Measurements from ENCODE around the gene RAB38. TPM values are rescaled to one million over a fixed set of nuclear protein-coding genes. Genes with fewer than 3 reads are reported as not detected.
A peak's percentile ranks its signal among the peaks of the same experiment; 100 is the strongest.

The RAB38 gene
- total and polyA plus RNA-seq, 2 experiments from 2014 or later = 8.8 to 14.2 TPM

DNA sequence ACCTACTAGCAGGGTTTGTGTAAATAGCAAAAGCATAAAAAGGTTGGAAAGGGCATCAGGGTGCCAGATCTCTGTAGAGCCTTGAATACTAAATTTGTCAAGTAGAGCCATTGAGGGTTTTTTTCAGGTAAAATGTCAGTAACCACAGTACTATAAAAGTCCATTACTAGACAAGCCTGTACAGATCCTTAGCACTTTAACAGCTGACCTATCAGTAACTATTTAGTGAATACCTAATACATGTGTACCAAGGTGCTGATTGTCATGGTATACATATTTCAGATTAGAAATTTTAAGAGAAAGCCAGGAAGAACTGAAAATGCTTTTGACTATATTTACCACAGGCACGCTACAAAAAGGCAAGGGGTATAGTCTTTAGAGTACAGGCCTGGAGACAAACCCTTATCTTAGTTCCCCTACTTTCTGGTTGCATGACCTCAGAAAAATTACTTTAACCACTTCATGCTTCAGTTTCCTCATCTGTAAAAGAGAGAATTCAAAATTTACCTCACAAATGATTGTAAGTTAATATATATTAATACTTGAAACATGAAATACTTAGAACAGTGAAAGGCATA is 57.9 kb downstream of the RAB38 start:
- Histone ChIP-seq H2AFZ (no peak overlapping the region), H3K79me2 (replicated peaks; ENCODE audit: insufficient read depth) (no peaks in the 10 kb centered on the region), H3K4me1 (ENCODE audit: insufficient read depth) (peaks cover 4% of the 10 kb centered on the region; the same call in 1 of the 2 replicates), H3K4me2 (no peak overlapping the region), H3K27me3 (ENCODE audit: insufficient read depth) (no peaks in the 10 kb centered on the region), H4K20me1 (replicated peaks; ENCODE audit: insufficient read depth) (no peaks in the 10 kb centered on the region), H3K9me2 (ENCODE audit: insufficient read depth) (no peaks in the 10 kb centered on the region), H3K4me3 (no peak overlapping the region), H3K27ac (ENCODE audit: low read depth) (no peak overlapping the region), H3K36me3 (ENCODE audit: insufficient read depth) (no peaks in the 10 kb centered on the region), H3F3A (replicated peaks; ENCODE audit: low read depth) (no peaks in the 10 kb centered on the region)
- TF ChIP-seq ZNF331 (CRISPR knock-in tag; IDR thresholded peaks at IDR 0.05; ENCODE audit: low read depth) = no peak
- TF ChIP-seq JUNB (IDR thresholded peaks at IDR 0.05; ENCODE audit: unreplicated experiment) = no peak
- TF ChIP-seq, protein P1, sequence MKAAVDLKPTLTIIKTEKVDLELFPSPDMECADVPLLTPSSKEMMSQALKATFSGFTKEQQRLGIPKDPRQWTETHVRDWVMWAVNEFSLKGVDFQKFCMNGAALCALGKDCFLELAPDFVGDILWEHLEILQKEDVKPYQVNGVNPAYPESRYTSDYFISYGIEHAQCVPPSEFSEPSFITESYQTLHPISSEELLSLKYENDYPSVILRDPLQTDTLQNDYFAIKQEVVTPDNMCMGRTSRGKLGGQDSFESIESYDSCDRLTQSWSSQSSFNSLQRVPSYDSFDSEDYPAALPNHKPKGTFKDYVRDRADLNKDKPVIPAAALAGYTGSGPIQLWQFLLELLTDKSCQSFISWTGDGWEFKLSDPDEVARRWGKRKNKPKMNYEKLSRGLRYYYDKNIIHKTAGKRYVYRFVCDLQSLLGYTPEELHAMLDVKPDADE (IDR thresholded peaks at IDR 0.05) = no peak
- TF ChIP-seq NANOG (IDR thresholded peaks at IDR 0.05; ENCODE audit: borderline replicate concordance) = no peak
- TF ChIP-seq EZH2 (IDR thresholded peaks at IDR 0.05; ENCODE audit: low read depth, unreplicated experiment) = no peak
- TF ChIP-seq POLR2AphosphoS5 (IDR thresholded peaks at IDR 0.05; ENCODE audit: low read depth) = no peak
- TF ChIP-seq CREB1 (CRISPR knock-in tag; IDR thresholded peaks at IDR 0.05; ENCODE audit: low read depth) = no peak
- no peak for TF ChIP-seq EZH2phosphoT487 (IDR thresholded peaks at IDR 0.05; ENCODE audit: unreplicated experiment)
- TF ChIP-seq STAT1 (IDR thresholded peaks at IDR 0.05; ENCODE audit: unreplicated experiment) = no peak
- no peak for TF ChIP-seq ZNF114 (CRISPR knock-in tag; IDR thresholded peaks at IDR 0.05)
- H3K9me3 Mint-ChIP-seq = no peaks in the 10 kb centered on the region
- peaks cover 2% of the 10 kb centered on the region for H3K27me3 Mint-ChIP-seq (ENCODE audit: insufficient read depth, low read depth, poor library complexity)
- H3K27ac Mint-ChIP-seq = no peak overlapping the region
- H3K36me3 Mint-ChIP-seq (ENCODE audit: low read depth) = no peaks in the 10 kb centered on the region
- no peak for ATAC-seq
- H3K4me3 Mint-ChIP-seq = no peak overlapping the region
- DNase-seq (ENCODE audit: low spot score) = no peak
- H3K4me1 Mint-ChIP-seq = peaks cover 5% of the 10 kb centered on the region

DNA sequence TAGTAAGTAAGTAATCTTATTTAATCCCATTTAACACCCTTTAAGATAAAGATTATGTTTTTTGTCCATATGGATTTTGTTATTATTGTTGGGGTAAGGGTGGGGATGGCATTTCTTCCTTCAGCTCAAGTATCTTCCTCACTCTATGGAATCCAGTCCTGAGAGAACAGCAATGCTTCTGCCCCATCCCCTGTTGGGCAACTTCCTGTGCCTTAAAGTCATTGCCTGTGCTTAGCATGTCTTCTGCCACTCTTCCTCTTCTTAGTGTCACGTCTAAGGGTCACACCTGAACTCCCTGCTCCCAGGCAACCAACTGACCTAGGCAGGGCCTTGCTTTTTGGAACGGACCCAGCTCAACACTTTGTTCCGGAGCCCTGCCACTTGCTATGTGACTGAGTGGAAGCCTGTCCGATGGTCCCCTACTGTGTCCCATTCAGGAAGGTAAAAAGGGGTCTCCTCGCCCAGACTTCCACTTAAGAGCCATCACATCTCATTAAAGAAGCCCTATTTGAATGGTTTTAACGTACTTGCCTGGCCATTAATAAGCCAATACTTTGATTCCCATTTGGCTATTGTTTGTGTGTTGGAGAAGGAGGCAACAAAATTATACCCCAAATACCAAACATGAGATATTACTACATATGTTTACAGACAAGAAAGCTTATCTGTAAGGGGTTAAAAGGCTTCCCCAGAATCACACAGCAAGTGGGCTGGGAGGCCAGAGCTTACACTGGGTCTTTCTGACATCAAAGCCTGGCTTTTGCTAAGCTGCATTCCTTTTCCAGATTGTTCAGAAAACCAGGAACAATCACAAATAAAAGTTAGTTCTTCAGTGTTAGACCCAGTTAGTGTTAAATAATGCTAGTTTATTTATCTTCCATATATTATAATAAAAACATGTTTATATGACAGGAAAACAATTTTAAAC is 59.2 kb downstream of the RAB38 start:
- H3K36me3 ChIP-seq (ENCODE audit: insufficient read depth) = no peaks in the 10 kb centered on the region
- H3K9me2 ChIP-seq (ENCODE audit: insufficient read depth) = no peaks in the 10 kb centered on the region
- peaks cover 5% of the 10 kb centered on the region for H3K4me1 Mint-ChIP-seq
- H3K27ac ChIP-seq (ENCODE audit: low read depth) = no peak overlapping the region
- H3K4me1 ChIP-seq (ENCODE audit: insufficient read depth) = peaks cover 4% of the 10 kb centered on the region; the same call in 1 of the 2 replicates
- H3K4me3 Mint-ChIP-seq = no peak overlapping the region
- H3K4me3 ChIP-seq = no peak overlapping the region
- H3K4me2 ChIP-seq = no peak overlapping the region
- H4K20me1 ChIP-seq (replicated peaks; ENCODE audit: insufficient read depth) = no peaks in the 10 kb centered on the region
- H3K27me3 Mint-ChIP-seq (ENCODE audit: insufficient read depth, low read depth, poor library complexity) = peaks cover 2% of the 10 kb centered on the region
- H3K27ac Mint-ChIP-seq = no peak overlapping the region
- H3K79me2 ChIP-seq (replicated peaks; ENCODE audit: insufficient read depth) = no peaks in the 10 kb centered on the region
- H3F3A ChIP-seq (replicated peaks; ENCODE audit: low read depth) = no peaks in the 10 kb centered on the region
- H3K27me3 ChIP-seq (ENCODE audit: insufficient read depth) = no peaks in the 10 kb centered on the region
- H2AFZ ChIP-seq = no peak overlapping the region
- ATAC-seq (peak; percentile 34; the same call in 2 of the 3 replicates), DNase-seq (ENCODE audit: low spot score) (no peak)
- no peaks in the 10 kb centered on the region for H3K9me3 Mint-ChIP-seq
- no peaks in the 10 kb centered on the region for H3K36me3 Mint-ChIP-seq (ENCODE audit: low read depth)
- TF ChIP-seq ZNF331 (CRISPR knock-in tag; IDR thresholded peaks at IDR 0.05; ENCODE audit: low read depth) = no peak
- TF ChIP-seq EZH2 (IDR thresholded peaks at IDR 0.05; ENCODE audit: low read depth, unreplicated experiment) = no peak
- TF ChIP-seq POLR2AphosphoS5 (IDR thresholded peaks at IDR 0.05; ENCODE audit: low read depth) = no peak
- TF ChIP-seq STAT1 (IDR thresholded peaks at IDR 0.05; ENCODE audit: unreplicated experiment) = no peak
- no peak for TF ChIP-seq EZH2phosphoT487 (IDR thresholded peaks at IDR 0.05; ENCODE audit: unreplicated experiment)
- TF ChIP-seq, protein P2, sequence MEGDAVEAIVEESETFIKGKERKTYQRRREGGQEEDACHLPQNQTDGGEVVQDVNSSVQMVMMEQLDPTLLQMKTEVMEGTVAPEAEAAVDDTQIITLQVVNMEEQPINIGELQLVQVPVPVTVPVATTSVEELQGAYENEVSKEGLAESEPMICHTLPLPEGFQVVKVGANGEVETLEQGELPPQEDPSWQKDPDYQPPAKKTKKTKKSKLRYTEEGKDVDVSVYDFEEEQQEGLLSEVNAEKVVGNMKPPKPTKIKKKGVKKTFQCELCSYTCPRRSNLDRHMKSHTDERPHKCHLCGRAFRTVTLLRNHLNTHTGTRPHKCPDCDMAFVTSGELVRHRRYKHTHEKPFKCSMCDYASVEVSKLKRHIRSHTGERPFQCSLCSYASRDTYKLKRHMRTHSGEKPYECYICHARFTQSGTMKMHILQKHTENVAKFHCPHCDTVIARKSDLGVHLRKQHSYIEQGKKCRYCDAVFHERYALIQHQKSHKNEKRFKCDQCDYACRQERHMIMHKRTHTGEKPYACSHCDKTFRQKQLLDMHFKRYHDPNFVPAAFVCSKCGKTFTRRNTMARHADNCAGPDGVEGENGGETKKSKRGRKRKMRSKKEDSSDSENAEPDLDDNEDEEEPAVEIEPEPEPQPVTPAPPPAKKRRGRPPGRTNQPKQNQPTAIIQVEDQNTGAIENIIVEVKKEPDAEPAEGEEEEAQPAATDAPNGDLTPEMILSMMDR (conservative IDR thresholded peaks at IDR 0.05; ENCODE audit: low read depth in 2 of 2) = no peak

Data from GM23338 (cell line).